ES-I3 (cell line): Measurements from ENCODE around the gene IGSF21.

Source experiments
- H3K36me3 ChIP-seq: 2 replicates; pipeline ENCODE4 v1.6.1; 2013; ENCODE audit warnings: mild to moderate bottlenecking, low read length, control low read depth, moderate library complexity; ENCODE audit not compliant: insufficient read depth
- H3K4me1 ChIP-seq: 2 replicates; pipeline ENCODE4 v1.6.1; 2013; ENCODE audit warnings: mild to moderate bottlenecking, control low read depth, low read length; ENCODE audit not compliant: insufficient read depth
- H3K9ac ChIP-seq: 2 replicates; pipeline ENCODE4 v1.6.1; 2013; ENCODE audit warnings: low read depth, mild to moderate bottlenecking, low read length, moderate library complexity
- H3K9me3 ChIP-seq: 2 replicates; pipeline ENCODE4 v1.6.1; 2013; ENCODE audit warnings: mild to moderate bottlenecking, low read length, moderate library complexity; ENCODE audit not compliant: control insufficient read depth, insufficient read depth

IGSF21 gene

DNA sequence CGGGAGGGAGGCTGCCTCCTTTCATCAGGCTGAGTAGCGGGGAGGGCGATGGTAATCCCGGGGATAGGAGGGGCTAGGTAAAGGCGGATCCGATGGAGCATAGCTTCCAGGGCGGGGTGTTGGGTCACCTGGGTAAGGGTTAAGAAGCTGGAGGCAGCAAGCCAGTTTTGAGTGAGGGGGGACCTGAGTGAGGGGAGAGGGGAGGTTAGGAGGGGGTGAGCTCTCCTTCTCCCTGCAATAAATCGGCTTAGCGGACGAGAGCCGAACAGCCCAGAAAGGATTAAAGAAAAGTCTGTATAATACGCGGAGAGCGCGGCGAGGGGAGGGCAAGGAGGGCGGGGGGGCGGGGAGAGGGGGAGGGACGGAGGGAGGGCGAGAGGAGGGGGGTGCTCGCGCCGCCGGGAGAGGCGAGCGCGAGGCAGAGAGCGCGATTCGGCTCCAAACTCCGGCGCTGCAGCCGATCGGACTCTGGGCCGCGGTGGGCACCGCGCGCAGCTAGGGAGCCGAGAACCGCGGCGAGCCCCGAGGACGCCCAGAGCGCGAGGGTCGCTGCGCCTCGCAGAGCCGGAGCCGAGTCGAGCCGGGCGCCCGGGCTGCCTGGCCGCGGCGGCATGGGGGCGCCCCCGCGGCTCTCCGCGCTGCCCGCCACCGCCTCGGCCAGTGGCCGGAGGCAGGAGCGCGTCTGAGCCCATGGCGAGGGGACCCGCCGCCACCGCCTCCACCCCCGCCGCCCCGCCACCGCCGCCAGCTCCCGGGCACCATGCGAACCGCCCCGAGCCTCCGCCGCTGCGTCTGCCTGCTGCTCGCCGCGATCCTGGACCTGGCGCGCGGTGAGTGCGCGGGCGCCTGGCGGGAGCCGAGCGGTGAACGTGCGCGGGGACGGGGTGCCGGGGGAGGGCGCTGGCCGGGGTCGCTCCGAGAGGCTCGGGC is at the start of gene IGSF21:
TSS of gene IGSF21 (plus strand) at position 430 of the 930 bp plus-strand sequence. CDS start at position 761, 331 bp downstream.
- Histone ChIP-seq H3K4me1 (peaks cover 5% of the 10 kb centered on the region), H3K9me3 (no peaks in the 10 kb centered on the region), H3K36me3 (no peaks in the 10 kb centered on the region), H3K9ac (peak within 1 kb of the TSS; percentile 60; the same call in 1 of the 2 replicates)

DNA sequence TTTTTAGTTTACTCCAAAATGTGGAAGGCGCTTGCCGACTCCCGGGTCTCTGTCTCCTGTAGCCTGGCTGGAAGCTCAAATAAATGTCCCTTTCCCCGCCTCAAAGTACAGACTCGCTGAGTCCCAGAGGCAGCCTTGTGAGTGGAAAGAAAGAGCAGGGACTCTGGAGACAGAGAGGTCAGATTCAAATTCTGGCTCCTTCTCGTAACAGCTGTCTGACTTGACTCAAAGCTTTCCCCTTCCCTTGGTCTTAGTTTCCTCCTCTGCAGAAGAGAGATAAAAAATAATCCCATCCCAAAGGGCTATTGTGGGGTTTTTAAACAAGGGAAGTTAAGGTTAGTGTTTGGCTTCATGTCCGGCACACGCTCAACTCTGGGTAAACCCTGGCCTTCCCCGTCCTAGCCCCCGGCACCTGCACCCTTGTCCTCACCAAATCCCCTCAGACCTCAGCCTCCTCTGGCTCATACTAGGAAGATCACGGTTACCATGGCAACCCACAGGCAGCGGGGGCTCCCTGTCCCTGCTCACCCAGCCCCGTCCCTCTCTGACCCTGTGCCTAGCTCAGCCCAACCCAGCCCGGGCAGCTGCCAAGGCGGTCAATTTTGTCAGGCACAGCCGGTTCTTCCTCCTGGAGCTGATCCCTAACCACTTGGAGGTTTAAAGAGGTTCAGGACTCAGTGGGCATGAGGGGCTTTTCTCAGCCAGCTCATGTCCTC is 49.2 kb upstream of the IGSF21 start:
- Histone ChIP-seq H3K4me1 (no peaks in the 10 kb centered on the region), H3K36me3 (no peaks in the 10 kb centered on the region), H3K9ac (no peak overlapping the region), H3K9me3 (no peaks in the 10 kb centered on the region)

DNA sequence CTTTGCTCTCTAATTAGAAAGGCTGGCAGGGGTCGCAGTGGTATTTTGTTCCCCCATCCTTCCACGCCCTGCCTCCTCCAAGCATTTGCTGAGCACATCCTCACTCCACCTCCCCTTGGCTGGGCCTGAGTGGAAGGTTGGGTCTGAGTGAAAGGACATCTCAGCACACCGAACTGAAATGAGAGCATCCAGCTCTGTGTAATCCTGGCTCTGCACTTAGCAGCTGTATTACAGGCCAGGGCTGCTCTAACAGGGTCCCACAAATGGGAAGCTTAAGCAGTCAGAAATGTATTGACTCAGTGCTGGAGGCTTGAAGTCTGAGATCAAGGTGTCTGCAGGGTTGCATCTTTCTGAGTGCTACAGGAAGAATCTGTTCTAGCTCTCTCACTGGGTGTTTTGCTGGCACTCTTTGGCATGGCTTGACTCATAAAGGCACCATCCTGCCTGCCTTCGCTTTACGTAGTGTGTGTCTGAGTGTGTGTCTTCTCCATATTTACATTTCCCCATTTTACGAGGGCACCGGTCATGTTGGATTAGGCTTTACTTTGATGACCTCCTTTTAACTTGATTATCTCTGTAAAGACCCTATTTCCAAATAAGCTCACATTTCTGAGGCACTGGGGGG is 48.5 kb upstream of the IGSF21 start:
- Histone ChIP-seq H3K9ac (no peak overlapping the region), H3K9me3 (no peaks in the 10 kb centered on the region), H3K4me1 (no peaks in the 10 kb centered on the region), H3K36me3 (no peaks in the 10 kb centered on the region)

DNA sequence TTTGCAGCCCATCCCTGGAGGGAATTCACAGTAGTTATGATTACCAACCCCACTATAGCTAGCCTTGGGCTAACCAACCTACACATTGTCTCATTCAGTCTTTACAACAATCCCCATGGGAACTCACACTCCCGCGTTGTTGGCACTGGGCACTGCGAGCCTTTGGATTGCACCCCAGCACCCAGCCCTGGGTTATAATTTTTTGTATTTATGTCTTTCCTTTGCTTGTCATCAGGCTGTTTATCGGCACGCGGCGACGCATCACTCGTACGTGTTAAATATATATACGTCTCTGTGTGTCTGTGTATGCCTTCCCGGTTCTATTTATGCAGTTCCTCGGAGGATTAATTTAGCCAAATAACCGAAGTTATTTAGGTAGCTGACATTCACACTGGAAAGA is 47.2 kb upstream of the IGSF21 start:
- Histone ChIP-seq H3K4me1 (no peaks in the 10 kb centered on the region), H3K36me3 (no peaks in the 10 kb centered on the region), H3K9ac (no peak overlapping the region), H3K9me3 (no peaks in the 10 kb centered on the region)

DNA sequence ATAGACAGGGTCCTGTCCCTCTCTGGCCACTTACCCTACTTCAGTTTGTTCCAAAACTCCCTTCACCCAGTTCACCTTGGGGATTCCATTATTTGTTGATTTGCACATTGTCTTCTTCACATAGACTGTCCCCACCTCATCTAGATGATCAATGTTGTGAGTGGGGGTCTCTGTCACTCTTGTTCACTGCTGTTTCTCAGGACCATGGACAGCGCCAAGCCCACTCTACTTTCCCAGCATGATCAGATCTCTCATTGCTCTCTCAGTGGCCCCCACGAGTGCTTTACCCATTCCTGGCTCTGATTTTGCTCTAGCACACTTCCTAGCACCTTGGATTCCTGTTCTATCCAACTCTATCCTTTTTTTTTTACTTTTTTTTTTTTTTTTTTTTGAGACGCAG is 45.4 kb upstream of the IGSF21 start:
- no peak overlapping the region for H3K9ac ChIP-seq
- H3K9me3 ChIP-seq, result no peaks in the 10 kb centered on the region

DNA sequence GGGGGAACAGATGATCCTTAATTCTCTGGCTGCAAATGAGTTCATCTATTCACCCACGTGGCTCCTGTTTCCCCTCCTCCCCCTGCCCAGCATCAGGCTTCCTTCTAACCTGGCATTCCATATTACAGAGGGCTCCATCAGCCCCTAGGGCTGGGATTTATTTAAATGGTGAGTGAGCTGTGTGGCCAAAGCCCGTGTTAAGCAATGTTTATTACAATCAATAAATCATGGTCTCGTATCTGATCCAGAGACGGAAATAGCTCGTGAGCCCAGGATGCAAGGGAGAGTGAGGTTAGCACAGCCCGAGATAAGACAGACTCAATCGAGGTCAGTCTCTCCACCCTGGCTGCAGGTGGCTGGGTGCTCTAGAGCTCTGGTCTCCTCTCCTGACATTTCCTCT is 43.1 kb upstream of the IGSF21 start:
- Histone ChIP-seq H3K9ac (no peak overlapping the region), H3K36me3 (no peaks in the 10 kb centered on the region), H3K9me3 (no peaks in the 10 kb centered on the region), H3K4me1 (no peaks in the 10 kb centered on the region)

More for the DNA sequence above, 45.4 kb upstream of the IGSF21 start:
- H3K4me1 ChIP-seq, result no peaks in the 10 kb centered on the region
- H3K36me3 ChIP-seq, result no peaks in the 10 kb centered on the region

DNA sequence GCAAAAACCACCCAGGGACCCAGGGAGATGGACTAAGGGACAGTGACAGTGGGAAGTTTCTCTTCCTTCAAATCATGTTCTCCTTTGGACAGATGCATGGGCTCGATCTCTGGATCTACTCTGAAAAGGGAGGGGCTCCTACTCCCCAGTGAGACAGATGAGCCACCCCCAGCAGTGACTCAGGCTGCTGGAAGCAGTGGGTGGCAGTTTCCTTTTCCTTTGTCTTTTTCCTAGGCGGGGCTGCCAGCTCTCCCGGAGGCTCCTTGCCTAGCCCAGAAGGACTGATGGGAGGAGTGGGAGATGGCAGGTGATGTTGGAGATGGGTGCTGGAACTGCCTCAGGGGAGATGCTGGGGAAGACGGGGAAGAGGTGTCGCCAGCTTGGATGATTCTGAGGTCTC is 41.0 kb upstream of the IGSF21 start:
- H3K36me3 ChIP-seq, result no peaks in the 10 kb centered on the region
- no peak overlapping the region for H3K9ac ChIP-seq
- H3K4me1 ChIP-seq, result no peaks in the 10 kb centered on the region
- H3K9me3 ChIP-seq, result no peaks in the 10 kb centered on the region

DNA sequence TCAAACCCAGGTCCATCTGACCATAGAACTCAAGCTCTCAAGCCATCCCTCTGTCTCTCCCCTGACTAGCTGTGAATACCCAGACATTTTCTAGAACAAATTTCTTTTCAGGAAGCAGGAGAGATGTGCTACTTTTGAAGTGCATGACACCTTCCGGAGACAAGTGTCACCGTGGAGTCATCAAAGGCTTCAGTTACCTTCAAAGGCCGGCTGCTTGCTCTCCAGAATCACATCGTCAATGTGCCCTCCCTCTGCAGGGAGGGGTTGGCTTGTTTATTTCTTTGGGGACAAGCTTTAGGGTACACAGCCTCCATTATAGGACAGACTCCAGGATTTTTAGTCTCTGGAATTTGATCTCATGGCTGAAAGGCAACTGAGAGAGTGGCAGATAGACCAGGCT is 37.7 kb upstream of the IGSF21 start:
- Histone ChIP-seq H3K9me3 (no peaks in the 10 kb centered on the region), H3K4me1 (no peaks in the 10 kb centered on the region), H3K36me3 (no peaks in the 10 kb centered on the region), H3K9ac (no peak overlapping the region)

DNA sequence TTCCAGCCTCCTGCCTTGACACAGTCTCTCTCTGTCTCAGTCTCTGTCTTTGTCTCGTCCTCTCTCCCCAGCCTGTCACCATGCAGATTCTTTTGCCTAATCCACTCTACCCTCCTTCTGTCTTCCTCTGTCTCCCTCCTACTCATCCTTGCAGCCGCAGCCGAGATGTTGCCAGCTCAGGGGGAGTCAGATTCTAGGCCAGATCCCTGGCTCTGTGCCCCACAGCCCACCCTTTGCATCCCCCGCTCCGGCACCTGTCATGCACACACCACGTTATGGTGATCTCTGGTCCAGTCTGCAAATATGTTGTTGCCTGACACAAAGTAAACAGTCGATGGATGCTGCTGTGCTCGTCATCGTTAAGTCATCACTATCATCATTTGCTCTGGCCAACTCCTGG is 35.5 kb upstream of the IGSF21 start:
- H3K4me1 ChIP-seq, result no peaks in the 10 kb centered on the region
- no peak overlapping the region for H3K9ac ChIP-seq
- H3K36me3 ChIP-seq, result no peaks in the 10 kb centered on the region
- no peaks in the 10 kb centered on the region for H3K9me3 ChIP-seq

DNA sequence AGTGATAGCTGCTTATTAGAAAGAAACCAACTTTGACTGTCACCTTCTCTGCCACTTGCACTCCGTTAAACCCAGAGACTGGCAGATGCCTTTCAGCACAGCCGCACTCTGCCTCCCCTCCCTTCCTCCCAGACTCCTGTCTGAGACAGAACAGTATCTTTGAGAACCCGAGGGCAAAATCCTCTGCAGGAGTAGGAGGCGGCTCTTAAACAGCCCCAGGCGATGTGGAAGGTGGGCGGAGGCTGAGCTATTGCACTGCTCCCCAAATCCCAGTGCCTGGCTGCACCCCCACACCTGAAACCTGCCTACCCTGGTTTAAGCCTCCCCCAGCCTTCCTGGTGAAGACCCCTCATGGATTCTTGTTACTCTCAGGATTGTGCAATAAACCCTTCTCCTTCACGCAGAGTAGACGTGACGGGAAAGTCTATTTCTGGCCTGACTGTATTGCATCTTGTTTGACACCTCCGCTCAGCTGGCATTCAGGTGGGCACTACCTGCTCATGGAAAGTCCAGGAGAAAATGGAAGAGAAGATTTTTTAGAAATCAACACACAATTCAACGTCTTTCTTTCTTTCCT is 34.4 kb upstream of the IGSF21 start:
- no peaks in the 10 kb centered on the region for H3K4me1 ChIP-seq
- no peaks in the 10 kb centered on the region for H3K36me3 ChIP-seq
- H3K9ac ChIP-seq, result no peak overlapping the region
- no peaks in the 10 kb centered on the region for H3K9me3 ChIP-seq

DNA sequence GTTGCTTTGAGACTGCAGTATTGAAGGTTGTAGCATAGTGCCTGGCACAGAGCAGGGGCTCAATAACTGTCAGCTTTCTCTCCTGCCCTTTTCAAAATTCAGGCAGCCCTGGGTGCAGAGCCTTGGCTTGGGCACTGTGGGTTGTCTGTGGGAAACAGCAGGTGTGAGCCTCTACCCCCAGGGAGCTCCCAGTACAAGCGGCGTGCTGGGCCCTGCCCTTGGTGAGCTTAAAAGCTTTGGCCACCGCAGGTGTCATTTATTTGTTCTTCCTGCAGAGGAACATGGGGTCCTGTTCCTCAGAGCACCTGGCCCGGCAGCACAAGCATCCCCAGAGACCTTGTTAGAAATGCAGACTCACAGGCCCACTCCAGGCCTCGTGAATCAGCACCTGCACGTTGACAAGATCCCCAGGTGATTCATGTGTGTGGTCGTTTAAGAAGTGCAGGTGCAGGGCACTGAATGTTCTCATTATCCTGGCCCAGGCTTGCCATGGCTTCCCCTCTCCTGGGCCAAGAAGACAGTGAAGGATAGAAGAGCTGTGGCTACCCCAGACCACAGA is 29.9 kb upstream of the IGSF21 start:
- Histone ChIP-seq H3K4me1 (no peaks in the 10 kb centered on the region), H3K9ac (no peak overlapping the region), H3K9me3 (no peaks in the 10 kb centered on the region), H3K36me3 (no peaks in the 10 kb centered on the region)

DNA sequence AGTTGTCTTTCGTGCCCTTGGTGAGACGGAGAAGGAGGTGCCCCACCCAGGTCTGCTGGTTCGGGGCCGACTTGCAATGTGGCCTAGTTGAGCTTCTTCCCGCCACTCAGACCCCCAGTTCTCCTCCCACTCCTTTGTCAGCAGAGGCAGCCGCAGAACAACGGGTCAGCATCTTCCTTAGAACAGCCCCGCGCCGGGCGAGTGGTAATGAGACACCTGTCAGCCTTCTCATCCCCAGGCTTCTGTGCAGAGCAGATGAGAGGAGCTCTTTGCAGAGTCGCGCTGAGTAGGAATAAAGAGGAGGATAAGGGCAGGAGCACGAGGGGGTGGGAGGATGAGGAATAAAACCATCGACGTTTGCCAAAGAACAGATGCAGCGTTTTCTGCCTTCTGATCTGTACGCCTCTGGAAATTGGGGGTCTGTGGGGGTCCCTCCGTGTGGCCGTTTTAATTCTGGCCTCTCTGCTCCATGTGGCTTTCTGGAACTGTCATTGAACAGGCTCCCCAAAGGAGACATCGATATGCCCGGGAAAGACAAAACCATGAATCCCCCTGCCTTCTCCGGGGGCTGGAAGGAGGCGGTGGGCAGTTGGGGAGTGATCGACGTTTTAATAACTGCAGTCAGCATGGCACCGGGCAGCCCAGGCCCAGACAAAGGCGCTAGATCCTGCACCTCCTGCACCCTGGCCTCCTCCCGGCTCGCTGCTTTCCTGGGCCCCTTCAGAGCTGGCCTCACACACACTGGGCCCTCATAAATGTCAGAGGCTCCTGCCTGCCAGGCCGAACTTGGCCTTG is 27.5 kb upstream of the IGSF21 start:
- no peaks in the 10 kb centered on the region for H3K9me3 ChIP-seq
- H3K36me3 ChIP-seq, result no peaks in the 10 kb centered on the region
- H3K4me1 ChIP-seq, result no peaks in the 10 kb centered on the region
- no peak overlapping the region for H3K9ac ChIP-seq

DNA sequence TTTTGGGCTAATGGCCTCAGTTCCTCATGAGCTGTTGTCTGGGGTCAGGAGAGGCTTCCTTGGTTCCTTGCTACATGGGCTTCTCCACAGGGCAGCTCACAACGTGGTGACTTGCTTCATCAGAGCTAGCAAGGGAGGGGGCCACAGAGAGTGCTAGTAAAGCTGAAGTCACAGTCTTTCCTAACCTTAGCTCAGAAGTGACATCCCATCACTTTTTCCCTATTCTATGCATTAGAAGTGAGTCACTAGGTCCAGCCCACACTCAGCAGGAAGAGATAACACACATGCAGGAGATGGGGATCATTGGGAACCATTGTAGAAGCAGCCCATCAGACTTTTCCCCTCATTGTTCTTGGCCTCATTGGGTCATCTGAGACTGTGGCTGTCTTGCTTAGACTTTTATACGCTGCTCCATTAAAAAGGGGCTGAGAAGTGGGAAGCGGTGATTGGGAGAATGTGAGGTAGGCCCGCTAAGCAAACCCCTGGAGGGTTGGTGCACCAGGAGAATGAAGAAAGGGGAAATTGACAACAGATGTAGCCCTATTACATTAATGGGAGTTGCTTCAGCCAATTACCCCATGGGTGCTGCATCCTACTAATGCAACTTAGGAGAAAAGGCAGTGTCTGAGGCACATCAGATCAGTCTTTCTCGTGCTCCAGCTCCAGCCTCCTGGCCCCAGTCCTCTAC is 22.1 kb upstream of the IGSF21 start:
- H3K9me3 ChIP-seq, result no peaks in the 10 kb centered on the region
- no peaks in the 10 kb centered on the region for H3K36me3 ChIP-seq
- no peak overlapping the region for H3K9ac ChIP-seq
- peaks cover 3% of the 10 kb centered on the region; the same call in 1 of the 2 replicates for H3K4me1 ChIP-seq
